ENCODE measurements around the gene SESTD1.

DNA sequence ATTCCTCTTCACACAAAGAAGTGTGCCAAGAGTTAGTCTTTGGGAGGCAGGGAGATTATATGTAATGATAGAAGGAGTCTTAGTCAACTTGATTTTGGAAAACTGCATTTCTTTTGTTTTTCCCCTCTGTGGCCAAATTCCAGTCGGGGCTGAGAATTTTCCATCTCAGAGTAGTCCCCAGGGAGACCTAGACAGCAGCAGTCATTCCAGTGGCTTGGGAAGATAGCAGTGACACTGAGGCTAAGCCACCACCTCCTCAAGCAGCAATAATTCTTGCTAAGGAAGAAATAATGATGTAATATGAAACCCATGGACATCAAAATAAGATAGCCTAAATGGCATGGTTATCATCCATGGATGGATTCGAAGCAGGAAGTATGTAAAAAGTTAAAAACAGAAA, 193.7 kb downstream of the SESTD1 start:
- TF ChIP-seq GATA3 (IDR thresholded peaks at IDR 0.05; ENCODE audit: low read depth, low read length) (no peak), GATA2 (IDR thresholded peaks at IDR 0.05; ENCODE audit: low read depth, low read length) (no peak)
